Activated naive CD4-positive, alpha-beta T cell (primary cell): ENCODE measurements around the gene MICU1.
"Not testable (repeated sequence)": the region's sequence is repeated elsewhere in the genome, so short reads cannot be mapped to it uniquely, and the experiment has no call there.

Experiments used
- DNase-seq, 4 experiments: peaks; one replicate each; lab custom pipeline; 2025; lab: John Stamatoyannopoulos, UW

The MICU1 gene

GRCh38 chr10:72328045-72328828 is 297.6 kb downstream of the MICU1 start:
- DNase-seq, result no peak

- peak in 2 of 4 experiments; percentile 36 to 37 for DNase-seq
Measured at GRCh38 chr10:72326665-72327603, 298.9 kb downstream of the MICU1 start.

DNA sequence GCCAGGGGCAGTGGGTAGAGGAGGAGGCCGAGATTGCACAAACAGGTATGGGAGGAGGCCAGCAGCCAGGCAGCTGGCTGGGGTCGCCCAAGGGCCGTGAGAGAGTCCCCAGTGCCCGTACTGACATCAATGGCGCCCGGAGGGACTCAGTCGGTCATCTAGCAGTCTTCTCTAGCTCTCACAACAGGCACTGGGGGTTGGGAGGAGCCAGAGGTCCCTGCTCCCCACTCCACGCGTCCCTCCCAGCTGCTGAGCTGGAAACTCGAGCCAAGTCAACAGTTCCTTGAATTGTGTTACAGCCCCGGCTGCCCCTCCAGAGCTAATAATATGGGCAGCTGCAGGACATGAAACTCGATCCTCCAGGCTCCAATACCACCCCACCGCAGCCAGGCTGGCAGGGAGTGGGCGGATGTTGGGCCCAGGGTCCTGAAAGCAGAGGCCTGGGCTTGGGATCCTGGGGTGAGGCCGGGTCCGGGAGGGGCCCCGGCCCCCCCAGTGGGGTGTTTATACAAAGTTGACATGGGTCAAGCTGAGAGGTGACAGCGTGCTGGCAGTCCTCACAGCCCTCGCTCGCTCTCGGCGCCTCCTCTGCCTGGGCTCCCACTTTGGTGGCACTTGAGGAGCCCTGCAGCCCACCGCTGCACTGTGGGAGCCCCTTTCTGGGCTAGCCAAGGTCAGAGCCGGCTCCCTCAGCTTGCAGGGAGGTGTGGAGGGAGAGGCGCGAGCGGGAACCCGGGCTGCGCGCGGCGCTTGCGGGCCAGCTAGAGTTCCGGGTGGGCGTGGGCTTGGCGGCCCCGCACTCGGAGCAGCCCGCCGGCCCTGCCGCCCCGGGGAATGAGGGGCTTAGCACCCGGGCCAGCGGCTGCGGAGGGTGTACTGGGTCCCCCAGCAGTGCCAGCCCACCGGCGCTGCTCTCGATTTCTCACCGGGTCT is 300.4 kb downstream of the MICU1 start:
- DNase-seq, result not testable (repeated sequence)

DNA sequence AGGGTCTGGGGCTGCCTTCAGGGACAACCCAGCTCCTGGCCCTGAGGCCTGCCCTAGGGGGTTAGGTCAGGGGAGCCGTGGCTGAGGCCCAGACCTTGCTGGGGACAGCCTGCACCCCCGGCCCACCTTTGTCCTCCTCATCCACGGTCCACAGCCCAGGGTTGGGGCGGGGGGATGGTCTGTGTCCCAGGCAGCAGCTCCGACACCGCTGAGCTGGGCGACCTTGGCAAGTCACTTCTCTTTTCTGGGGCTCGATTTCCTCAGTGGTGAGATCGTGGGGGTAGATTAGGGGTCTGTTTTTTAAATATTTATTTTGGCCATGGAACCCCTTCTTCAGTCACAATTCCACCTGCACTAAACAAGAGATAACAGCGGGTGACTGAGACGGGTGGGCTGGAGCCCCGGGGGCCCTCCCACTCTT is 302.1 kb downstream of the MICU1 start:
- no peak for DNase-seq

- DNase-seq, result no peak
Measured at GRCh38 chr10:72323108-72323749, 302.6 kb downstream of the MICU1 start.

DNA sequence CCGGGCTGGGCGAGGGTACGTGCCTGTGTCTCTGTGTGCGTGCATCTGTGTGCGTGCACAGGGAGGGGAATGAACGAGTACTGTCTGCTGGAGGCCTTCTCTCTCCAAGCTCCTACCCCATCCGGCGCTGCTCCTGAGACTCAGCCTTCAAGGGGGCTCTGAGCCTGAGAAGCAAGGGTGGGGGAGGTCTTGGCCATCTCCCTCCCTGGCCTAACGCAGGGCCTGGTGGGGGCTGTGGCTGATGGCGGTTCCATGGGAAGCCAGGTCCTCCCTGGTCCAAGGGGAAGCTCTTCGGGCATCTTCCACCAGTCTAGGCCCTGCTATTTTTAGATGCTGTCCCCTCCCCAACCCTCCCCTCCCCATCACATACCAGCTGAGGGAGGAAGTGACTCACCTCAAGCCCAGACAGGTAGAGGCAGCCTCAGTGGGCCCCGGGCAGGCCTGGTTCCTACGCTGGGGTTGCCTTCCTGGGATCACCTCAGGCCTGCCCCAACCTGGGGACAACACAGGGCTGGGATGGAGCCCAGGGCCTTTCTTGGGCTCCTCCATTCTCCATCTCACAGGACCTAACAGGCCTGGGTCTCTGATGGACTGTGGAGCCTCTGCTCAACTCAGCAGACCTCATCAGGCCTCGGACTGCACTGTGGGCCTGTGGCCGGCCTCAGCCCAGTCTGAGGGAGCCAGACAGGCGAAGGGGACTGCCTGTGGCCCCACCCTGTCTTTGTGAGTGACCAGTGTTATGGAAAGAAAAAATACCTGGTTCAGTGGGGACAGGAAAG is 303.4 kb downstream of the MICU1 start:
- peak in 2 of 4 experiments; percentile 44 to 56 for DNase-seq

DNA sequence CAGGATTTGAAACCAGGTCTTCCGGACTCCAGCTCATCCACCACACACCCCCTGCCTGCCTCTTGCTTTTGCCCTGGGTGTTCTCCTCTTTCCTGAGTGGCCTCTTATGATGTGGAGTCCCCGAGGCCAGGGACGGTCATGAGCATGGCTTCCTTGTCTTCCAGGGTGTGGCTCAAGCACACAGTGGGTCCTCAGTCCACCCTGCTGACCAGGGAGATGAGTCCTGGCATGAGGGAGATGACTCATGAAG is 303.9 kb downstream of the MICU1 start:
- DNase-seq, result no peak

- no peak for DNase-seq
Measured at GRCh38 chr10:72321248-72322029, 304.4 kb downstream of the MICU1 start.

GRCh38 chr10:72320676-72321247 is 305.1 kb downstream of the MICU1 start:
- peak in 3 of 4 experiments; percentile 30 to 45 (median 32) for DNase-seq

GRCh38 chr10:72319416-72320254 is 306.2 kb downstream of the MICU1 start:
- DNase-seq, result peak; percentile 59 to 87 (median 70)

- DNase-seq, result no peak
Measured at GRCh38 chr10:72318418-72319262, 307.2 kb downstream of the MICU1 start.
